GM12801 (cell line): Measurements from ENCODE around the gene C9orf50.

Experiments used
- CTCF ChIP-seq: IDR thresholded peaks from one replicate; pipeline ENCODE4 v1.5.1; 2011; ENCODE audit warnings: control low read depth; ENCODE audit not compliant: insufficient read length; ENCODE audit errors: extremely low read depth

Gene C9orf50

DNA sequence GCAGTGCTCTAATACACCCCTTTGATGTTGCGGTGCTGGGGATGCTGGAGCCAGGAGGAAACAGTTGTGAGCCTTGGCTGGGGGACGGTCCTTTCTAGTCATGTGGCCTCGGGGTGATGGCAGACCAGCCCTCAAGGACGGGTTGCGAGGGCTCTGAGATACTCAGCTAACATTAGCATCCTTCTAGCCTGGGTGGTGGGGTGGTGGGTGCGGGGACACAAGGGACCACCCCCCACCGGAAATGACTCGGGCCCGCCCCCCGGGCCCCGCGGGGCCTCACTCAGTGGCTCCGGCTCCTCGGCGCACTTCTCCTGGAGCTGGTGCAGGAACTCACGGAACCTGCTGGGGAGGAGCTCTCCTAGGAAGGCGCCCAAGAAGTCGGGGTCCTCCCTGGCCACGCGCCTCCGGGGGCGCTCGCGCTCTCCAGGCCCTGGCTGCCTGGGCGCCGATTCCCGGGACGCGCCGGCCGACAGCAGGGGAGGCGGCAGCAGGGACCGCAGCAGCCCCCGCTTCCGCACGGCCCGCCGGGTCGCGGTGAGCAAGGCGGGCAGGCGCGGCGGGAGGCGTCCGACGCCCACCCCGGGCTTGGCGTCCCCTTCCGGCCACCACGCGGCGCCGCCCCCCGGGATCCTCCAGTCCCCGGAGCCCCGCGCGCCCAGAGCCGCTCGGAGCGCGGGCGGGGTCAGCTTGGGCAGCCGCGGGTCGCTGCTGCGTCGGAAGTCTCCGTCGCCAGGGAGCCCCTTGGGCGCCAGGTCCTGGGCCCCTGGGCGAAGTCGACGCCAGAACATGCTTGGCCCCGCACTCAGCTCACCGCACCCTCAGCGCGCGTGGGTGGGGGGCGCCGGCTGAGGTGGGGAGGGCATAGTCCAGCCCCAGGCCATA is 873 bp downstream of the C9orf50 start:
- no peak for TF ChIP-seq CTCF

GRCh38 chr9:129617167-129617566 is 3.7 kb downstream of the C9orf50 start:
- TF ChIP-seq CTCF, result no peak

GRCh38 chr9:129615407-129616285 is 5.3 kb downstream of the C9orf50 start:
- TF ChIP-seq CTCF, result no peak

DNA sequence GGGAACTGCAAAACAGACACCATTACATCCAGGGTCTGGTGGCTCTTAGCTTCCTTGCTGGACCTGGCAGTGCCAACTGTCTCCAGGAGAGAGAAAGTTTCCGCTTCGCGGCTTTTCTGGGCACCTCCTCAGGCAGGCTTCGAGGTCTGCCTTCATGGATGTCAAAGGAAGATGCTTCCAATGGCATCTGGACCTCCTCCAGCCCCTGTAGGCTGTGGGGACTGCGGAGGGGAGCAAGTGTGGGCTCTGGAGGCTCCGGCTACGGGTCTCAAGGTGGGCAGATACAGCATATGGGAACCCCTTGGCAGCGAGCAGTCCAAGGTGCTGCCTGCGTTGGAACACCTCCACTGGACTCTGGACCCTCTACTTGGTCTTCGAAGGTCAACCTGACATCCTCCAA is 6.0 kb downstream of the C9orf50 start:
- TF ChIP-seq CTCF, result no peak

DNA sequence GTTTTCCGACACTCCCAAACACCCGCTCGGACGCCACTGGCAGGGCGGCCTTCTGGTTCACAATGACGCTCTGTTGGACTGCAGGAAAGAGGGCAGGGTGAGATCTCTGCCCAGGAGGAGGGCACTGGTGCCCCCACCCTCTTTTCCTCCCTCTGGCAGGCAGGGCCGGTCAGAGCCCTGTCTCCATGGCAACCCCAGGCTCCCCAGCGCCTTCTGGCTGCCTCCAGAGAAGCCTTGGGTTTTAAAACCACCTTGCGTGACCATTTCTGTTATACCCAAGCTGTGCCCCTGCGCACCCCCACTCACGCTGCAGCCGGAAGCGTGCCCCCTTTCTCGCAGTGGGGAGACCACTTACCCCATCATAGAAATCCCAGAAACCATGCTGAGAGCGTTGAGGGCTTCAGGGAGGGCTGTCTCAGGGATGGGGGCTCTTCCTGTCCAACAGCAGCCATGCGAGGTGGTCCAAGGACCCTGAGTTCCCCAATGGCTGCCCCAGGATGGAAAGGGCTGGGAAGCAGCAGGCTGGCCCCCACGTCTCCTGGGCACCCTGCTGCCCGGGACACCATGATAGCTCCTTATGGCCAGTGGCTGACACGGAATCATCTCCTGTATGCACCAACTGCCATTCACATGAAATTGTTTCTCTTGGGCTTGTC is 7.3 kb downstream of the C9orf50 start:
- TF ChIP-seq CTCF, result no peak

GRCh38 chr9:129612815-129613519 is 7.9 kb downstream of the C9orf50 start:
- no peak for TF ChIP-seq CTCF
